Embryonic facial prominence (tissue), 1 donor: Measurements from ENCODE around the gene TTC23.
"Not testable (repeated sequence)": the region's sequence is repeated elsewhere in the genome, so short reads cannot be mapped to it uniquely, and the experiment has no call there.

Experiments used
- DNase-seq: peaks from one replicate; pipeline ENCODE4 v3.0.0-alpha.2; 2016; ENCODE audit errors: extremely low spot score

The TTC23 gene

DNA sequence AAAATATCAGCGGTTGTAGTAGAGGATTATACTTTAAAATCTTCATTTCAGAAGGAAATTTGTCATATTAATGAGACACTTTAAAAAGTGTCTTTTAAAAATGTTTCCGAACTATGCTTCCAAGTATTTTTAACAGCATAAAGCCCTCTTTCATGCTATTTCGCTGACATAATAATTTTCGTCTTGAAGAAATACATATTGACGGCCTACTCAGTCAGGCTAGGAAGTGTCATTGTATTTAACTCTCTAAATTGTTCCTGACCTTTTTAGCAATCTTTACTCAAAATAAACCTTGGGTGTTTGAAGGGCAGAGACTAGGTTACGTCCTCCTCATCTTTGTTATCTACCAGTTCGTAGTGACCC, 1.1 kb upstream of the TTC23 start:
- no peak for DNase-seq

DNA sequence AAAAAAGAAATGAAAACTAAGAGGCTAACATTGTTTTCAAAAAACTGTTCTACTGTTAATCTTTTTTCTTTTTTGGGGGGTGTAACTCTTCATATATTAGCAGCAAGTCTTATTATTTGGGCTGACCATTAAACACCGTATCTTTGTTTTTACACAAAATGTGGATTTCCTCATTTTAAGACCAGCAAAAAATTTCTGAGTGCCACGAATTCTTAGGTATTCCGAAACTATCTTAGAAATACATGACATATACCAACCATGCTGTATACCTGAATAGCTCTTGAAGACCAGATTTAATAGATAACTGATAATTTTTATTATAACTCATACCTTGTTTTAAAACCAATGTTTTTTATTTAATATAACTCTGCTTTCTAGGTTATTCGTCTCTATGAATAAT, 620 bp upstream of the TTC23 start:
- no peak for DNase-seq

DNA sequence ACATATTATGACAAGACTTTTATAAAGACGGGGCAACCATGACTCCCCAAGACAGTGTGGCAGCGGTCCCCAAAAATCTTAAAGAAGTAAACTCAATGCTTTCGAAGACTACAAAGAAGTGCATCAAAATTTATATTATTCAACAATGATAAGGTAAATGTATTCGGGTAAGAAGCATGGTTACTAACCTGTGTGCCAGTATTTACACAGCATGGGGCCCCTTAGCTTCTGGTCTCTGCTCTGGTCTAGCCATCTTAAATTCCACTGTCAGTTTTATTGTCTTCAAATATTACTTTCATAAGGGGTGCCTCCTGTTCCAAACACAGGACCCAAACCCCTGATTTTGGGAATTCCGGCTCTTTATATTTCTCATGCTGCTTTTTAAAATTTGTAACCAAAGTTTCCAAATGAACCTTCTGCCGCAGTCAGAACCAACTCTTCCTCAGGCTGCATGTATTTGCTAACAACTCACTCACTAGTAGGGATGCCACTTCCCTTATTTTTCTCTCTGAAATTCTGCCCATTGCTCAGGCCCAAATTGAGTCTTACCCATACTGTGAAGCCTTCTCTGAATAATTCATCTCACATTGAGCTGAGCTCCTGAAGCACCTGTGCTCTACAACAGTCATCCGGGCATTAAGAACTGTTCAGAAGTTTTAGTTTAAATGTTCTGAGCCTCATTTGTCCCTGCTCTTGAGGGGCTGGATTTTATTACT, 1.2 kb downstream of the TTC23 start:
- DNase-seq = no peak

DNA sequence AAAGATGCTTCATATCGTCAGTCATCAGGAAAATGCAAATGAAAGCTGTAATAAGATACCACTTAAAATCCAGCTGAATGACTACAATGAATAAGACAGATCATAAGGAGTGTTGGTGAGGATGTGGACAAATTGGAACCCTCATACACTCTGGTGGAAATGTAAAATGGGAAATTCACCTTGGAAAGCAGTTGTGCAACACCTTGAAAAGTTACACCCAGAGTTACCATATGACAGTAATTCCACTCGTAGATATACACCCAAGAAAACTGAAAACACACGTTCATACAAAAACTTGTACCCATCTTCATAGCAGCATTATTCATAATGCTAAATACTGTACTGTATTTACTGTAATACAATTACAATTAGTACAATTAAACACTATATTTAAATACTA, 2.3 kb downstream of the TTC23 start:
- no peak for DNase-seq

DNA sequence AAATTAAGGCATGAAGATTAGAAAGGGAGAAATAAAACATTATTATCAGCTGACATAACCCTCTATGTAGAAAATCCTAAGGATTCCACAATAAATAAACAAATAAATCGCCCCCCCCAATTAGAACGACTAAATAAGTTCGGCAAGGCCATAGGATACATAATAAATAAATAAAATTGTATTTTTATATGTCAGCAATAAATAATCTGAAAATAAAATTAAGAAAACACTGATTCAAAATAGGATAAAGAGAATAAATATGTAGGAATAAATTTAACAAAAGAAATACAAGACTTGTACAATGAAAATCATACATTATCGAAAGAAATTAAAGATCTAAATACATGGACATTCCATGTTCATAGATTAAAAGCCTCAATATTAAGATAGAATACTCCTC, 5.1 kb downstream of the TTC23 start:
- DNase-seq = no peak

DNA sequence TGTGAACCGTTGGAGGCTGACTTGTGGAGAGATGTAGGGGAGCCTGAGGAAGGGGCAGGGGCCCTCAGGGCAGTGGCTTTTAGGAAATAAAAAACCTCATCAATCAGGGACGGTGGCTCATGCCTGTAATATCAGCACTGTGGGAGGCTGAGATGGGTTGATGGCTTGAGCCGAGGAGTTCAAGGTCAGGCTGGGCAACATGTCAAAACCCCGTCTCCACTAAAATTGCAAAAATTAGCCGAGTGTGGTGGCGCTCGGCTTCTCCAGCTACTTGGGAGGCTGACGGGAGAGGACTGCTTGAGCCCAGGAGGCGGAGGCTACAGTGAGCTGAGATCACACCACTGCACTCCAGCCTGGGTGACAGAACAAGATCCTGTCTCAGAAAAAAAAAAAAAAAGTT, 7.6 kb downstream of the TTC23 start:
- no peak for DNase-seq

DNA sequence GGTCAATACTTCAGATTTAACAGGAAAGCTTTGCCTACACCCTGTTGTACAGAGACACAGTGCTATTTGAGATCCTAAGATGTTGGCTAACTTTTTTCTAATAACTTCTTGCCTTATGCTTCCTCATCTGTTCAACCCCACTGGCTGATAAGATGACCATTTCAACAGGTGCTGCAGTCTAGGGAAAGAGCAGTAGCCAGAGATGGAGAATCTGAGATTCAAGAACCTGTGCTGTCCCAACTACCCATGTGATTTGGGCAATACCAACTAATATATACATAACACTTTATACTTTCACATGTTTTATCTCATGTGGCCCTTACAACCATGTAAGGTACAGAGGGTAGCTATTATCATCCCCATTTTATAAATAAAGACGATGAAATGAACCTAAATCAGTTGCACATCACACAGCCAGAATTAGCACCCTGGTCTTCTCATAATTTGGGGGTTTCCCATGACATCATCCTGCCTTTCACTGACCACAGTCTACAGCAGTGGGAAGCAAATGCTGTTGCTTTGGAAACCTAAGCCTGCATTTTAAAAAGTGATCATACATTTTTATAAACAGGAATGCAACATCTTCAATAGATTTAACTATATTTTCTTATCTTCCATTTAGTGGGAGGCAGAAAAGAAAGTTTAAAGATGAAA, 9.7 kb downstream of the TTC23 start:
- no peak for DNase-seq

DNA sequence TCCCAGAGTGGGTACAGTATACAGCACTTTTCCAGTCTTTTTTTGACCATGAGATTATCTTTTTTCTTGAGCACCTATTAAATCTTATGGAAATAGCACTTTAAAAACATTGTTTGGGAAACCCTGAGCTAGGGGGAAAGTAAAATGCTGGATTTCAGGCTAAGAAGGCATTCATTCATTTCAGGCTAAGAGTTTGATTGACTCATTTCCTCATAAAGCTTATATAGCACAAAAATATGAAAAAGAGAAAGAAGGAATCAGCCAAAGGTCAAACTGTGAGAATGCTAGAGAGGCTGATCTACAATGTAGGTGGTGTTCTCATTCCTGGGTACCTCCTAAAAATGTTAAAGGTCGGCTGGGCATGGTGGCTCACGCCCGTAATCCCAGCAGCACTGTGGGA, 10.5 kb downstream of the TTC23 start:
- DNase-seq = no peak

DNA sequence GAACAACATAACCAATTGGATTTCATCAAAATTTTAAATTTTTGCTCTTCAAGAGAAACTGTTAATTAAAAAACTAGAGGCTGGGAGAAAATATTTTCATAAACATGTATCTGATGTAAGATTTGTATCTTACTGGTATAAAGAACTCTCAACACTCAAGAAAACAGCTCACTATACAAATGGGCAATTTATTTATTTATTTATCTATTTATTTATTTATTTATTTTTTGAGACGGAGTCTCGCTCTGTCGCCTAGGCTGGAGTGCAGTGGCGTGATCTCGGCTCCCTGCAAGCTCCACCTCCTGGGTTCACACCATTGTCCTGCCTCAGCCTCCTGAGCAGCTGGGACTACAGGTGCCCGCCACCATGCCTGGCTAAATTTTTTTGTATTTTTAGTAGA, 15.2 kb downstream of the TTC23 start:
- DNase-seq = not testable (repeated sequence)

DNA sequence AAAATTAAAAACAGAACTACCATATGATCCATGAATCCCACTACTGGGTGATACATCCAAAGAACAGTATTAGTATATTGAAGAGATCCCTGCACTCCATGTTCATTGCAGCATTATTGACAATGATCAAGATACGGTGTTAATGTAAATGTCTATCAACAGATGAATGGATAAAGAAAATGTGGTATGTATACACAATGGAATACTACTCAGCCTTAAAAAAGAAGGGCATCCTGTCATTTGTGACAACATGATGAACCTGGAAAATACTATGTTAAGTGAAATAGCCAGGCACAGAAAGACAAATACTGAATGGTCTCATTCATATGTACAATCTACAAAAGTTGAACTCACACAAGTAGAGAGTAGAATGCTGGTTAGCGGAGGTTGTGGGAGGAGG, 16.6 kb downstream of the TTC23 start:
- DNase-seq = no peak

DNA sequence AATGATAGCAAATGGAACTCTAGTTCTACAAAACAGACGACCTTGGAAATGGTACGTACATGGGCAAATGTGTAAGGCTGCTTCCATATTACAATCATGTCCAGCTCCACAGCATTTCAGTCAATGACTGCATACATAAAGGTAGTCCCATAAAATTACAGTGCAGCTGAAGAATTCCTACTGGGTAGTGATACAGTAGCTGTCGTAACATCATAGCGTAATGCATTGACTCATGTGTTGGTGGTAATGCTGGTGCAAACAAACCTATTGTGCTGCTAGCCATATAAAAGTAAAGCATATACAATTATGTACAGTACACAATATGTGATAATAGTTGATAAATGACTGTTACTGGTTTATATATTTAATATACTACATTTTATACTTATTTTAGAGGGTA, 18.5 kb downstream of the TTC23 start:
- no peak for DNase-seq

DNA sequence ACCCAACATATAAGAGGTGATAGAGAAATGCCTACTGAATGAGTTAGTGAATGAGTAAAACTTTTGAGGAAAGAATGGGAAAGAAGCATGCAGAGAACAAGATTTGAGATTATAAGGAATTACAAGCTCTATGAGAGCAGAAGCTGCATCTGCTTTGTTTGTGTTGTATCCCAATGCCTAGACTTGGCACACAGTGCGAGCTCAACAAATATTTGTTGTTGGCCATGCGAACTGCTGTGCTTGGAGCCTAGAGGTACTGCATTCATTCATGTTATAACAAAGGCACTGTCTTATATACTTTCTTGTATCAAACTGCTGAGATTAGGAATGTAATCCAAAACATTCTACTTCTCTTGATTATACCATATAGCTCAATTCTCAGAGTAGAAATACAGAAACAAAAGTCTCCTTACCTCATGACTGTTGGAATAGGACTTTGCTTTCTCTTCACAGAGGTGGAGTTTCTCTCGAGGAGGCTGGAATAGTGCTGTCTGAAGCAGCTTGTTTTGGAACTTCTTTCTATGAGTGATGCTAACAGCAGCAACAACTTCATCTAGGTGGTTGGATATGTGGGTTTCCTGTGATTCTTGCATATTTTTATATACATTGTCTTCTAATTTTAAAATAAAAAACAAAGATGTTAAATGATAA, 21.1 kb downstream of the TTC23 start:
- DNase-seq = no peak

DNA sequence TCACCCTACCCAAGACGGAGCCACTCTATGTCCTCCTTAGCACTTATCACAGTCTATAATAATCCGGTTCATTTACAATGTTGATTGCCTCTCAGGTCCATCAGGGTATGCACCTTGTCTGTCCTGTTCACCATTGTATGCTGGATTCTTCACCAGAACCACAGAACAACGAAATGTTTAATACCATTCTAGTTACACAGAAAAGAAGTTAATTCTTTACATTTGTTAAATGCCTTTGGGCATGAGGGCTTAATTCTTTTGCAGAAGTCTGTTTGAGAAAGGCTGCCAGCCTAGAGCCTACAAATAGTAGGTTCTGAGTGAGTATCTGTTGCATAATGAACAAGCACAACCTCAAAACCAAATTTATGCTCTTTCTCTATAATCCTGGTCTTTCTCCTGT, 22.6 kb downstream of the TTC23 start:
- DNase-seq = no peak

DNA sequence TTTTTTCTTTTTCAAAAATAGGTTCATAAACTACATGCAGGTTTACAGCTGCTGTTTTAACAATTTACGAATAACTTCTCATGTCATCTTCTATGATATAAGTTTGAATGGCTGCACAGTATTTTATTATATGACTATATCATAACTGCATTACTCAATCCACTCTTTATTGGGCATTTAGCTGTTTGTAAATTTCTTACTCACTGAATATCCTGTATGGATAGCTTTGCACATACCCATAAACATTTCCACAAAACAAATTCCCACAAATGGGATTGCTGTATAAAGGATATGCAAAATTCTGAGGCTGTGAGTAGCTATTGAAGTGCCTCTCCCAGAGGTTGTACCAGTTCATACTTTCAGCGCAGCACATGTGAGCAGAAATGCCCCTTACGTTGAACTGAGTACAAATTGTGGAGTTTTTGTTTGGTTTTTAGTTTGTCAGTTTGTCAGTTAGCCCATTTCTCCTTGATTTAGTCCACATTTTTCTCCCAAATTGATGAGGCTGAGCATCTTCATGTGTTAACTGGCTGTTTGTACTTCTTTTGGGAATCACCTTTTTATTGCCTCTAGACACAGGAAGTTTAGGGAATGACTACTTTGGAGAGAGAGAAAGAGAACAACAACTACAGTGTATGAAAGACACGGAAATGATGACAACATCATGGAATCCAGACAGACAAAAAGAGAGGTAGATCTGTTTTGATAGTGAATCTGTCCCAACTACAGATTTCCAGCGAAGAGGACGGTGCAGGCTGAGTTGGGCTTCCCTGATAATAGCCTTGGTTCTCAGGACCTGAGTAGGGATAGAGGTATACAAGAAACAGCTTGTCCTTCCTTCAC, 24.8 kb downstream of the TTC23 start:
- no peak for DNase-seq

DNA sequence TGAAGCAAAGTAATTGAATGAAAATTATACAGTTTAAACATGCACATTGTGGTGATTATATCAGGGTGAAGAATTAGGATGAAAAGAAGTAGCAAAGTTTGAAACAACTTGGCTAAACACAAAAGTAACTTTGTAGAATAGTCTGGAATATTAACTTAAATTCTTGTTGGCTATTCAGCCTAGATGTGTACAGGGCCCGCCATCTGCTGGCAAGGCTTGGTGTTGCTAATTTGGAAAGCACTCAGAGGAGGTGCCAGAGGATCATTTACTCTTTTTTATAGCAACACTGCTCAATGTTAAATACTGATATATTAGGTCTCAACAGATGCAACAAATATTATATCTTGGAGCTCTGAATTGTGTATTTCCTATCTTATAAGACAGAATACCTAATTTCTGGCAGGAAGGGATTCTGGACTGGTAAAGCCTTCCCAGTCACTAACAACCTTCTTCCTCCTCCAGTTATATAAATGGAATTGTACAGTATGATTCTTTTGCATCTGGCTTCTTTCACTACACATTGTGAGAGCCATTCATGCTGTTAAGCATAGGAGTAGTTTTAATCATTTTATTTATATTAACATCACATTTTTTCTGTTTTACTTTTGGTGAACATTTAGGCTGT, 36.1 kb downstream of the TTC23 start:
- peak; percentile 50 for DNase-seq

DNA sequence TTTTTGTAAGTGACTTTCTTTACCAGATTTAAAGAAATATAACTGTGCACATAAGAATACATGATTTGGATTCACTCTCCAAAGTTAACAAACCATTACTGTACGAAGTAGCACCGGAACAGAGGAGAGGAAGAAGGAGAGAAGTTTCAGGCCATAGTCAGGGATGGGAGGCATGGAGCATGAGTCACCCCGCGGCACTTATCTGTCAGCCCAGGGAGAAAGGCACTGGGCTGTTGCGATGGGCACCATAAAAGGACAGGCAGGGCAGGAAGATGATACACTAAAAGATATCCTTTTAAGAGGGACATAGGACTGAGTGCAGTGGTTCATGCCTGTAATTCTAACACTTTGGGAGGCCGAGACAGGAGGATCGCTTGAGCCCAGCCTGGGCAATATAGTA, 37.0 kb downstream of the TTC23 start:
- DNase-seq = no peak

DNA sequence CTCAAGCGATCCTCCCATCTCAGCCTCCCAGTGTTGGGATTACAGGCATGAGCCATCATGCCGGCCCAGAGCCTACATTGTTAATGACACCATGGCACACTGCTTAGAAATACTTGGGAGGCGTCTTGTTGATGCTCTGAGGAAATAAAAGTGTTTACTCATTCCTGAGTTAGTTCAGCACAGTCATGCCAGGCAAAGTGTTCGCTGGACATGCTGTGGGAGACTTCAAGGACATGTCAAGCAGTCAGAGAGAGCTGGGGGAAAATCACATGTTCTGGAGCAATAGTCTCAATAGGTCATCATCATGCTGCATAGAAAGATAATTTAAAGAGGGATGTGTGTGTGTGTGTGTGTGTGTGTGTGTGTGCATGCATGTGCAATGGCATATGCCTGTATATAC, 37.5 kb downstream of the TTC23 start:
- DNase-seq = no peak

DNA sequence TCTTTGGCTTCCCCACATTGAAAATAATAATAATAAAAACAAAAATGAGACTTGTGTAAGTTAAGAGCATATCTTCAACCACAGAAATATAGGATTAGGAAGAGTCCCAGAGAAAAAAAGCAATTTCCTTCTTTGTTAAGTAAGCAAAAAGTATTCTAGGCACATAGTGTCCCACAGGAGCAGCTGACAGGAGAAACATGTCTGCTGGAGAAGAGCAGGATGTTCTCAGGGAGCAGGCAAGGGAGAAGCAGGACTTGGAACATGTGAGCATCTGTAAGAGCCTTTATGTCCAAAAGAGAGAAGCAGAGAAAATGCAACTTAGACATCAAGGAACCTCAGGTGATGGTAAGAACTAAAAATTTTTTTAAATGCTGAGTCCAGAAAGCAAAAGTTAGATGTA, 39.0 kb downstream of the TTC23 start:
- no peak for DNase-seq

DNA sequence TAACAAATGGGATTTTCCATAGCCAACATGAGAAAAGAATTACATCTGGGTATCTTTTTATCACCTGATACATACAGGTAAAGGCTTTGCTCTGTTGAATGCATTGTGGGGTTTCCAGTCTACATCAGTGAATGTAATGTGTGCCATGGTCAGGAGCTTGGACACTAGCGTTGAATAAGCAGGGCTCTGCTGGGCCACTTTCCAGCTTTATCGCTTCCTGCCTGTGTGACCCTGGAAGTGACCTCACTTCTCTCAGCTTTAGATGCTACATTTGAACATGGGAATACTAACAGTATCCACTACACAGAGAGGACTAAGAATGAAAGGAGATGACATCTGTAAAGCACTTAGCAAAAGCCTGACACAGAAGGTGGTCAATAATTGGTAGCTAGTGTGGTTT, 40.1 kb downstream of the TTC23 start:
- DNase-seq = no peak

DNA sequence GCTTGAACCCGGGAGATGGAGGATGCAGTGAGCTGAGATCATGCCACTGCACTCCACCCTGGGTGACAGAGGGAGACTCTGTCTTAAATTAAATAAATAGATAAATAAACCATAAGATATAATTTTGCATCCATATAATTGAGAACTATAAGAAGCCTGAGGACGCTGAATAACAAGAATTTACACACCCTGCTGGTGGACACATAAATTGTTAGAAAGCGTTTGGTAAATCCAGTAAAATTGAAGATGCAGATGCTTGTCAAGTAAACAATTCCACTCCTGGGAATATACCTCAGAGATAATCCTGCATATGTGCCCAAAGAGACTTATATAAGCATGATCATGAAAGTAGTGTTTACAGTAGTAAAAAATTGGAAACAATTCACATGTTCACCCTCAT, 41.7 kb downstream of the TTC23 start:
- DNase-seq = no peak

DNA sequence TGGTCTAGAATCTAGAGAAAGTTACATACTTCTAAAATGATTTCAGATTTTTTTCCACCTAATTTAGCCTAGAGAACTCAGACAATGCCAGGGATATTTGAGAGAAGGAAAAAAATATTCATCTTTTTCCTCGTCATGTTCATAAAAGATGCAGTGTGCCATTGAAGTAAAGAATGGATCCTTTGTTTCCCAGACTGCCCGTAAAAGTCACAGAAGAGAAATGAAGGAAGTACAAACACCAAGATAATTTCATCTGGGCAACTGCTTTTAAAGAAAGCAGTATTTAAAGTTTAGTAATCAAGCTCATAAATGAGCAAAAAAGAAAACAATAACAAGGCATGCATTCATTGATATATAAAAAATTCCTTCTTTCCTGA, 47.2 kb downstream of the TTC23 start:
- no peak for DNase-seq
